Activated T-helper 2 cell treated with anti-CD3 and anti-CD28 coated beads, Interferon-gamma antibody, Interleukin-2, Interleukin-4, amounts not matched to agents 10 μg/mL and 5 μg/mL and 100 μg/mL, durations not matched to agents 14 hours and 24 hours and 36 hours (primary cell): ENCODE results near the gene CAMK1D. TPM values are rescaled to one million over a fixed set of nuclear protein-coding genes. Genes with fewer than 3 reads are reported as not detected.

Experiments
- DNase-seq: peaks from one replicate; pipeline ENCODE4 v3.0.0; 2021; ENCODE audit warnings: low spot score
- H3K27ac Mint-ChIP-seq: one replicate; pipeline ENCODE4 v1.8.0; 2021; ENCODE audit warnings: mixed read lengths
- H3K27me3 Mint-ChIP-seq: one replicate; pipeline ENCODE4 v1.8.0; 2021; ENCODE audit warnings: low read depth, mixed read lengths
- H3K36me3 Mint-ChIP-seq: one replicate; pipeline ENCODE4 v1.8.0; 2021; ENCODE audit warnings: low read depth, mixed read lengths
- H3K4me1 Mint-ChIP-seq: one replicate; pipeline ENCODE4 v1.8.0; 2021; ENCODE audit warnings: low read depth, mixed read lengths
- H3K4me3 Mint-ChIP-seq: one replicate; pipeline ENCODE4 v1.8.0; 2021; ENCODE audit warnings: low read depth, mild to moderate bottlenecking, moderate library complexity, mixed read lengths
- H3K9me3 Mint-ChIP-seq: one replicate; pipeline ENCODE4 v1.8.0; 2021; ENCODE audit warnings: mixed read lengths
- intact Hi-C: fragments of 100-400 bp; cut with micrococcal nuclease; formaldehyde crosslinking; loops from one replicate; pipeline ENCODE4 v1.15.1; 2023
- total RNA-seq: library from RNA; stranded (reverse); gene quantifications from 2 replicates; pipeline ENCODE4 v1.2.3, GENCODE V29; 2022

Gene CAMK1D
- total RNA-seq, 1 donor from 2014 or later, result 5.7 TPM

- Mint-ChIP-seq H3K27me3 (no peaks in the 10 kb centered on the region), H3K4me3 (no peak overlapping the region), H3K4me1 (peaks cover 71% of the 10 kb centered on the region), H3K27ac (peak overlapping the region; percentile 50), H3K9me3 (peaks cover 7% of the 10 kb centered on the region), H3K36me3 (peaks cover 12% of the 10 kb centered on the region)
- DNase-seq, result no peak
- intact Hi-C loops, result loop anchor here (5.0 kb wide), 1 partner anchor 46 kb away; no protein-coding TSS in a partner anchor
These were observed 241.6 kb downstream of the CAMK1D start for GRCh38 chr10:12590675-12591659.

DNA sequence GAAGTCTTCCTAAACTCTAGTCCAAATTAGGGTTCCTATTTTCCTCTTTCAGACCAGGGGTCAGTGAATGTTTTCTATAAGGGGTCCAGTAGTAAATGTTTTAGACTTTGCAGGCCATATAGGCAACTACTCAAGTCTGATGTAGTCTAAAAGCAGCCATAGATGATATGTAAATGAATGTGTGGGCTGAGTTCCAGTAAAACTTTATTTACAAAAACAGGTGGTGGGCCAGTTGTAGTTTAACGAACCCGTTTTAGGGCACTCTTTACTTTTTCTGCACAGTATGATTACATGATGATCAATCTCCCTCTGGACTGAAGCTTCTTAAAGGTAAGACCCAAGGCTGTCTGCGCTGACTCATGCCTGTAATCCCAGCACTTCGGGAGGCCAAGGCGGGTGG lies 243.6 kb downstream of the CAMK1D start:
- Mint-ChIP-seq H3K27me3 (no peaks in the 10 kb centered on the region), H3K4me3 (no peak overlapping the region)

DNA sequence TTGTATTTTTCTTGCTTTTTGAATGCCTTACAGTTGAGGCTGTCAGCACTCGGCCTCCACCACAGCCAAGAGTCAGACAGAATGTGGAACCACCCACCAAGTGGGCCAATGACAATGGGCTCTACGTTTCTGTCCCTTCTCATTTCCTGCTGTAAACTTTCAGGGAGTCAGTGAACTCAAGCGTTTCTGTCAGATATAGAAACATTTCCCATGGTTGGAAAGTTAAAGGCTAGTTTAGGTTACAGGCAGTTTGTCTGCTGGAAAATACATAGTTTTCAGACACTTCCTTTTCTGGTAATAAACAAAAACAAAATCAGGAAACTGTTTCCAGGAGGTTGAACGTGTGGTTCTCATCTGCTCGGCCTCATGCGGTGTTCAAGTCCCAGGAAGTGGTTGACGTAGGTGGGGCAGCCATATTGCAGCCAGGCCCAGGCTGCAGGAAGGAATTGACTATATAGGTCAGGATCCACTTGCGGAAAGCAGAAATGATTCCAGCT lies 245.1 kb downstream of the CAMK1D start:
- H3K4me1 Mint-ChIP-seq, result peaks cover 56% of the 10 kb centered on the region
- no peaks in the 10 kb centered on the region for H3K27me3 Mint-ChIP-seq
- peak; percentile 20 for DNase-seq
- peak overlapping the region; percentile 81 for H3K27ac Mint-ChIP-seq
- no peak overlapping the region for H3K4me3 Mint-ChIP-seq
- intact Hi-C loops, result loop anchor here (5.0 kb wide), 1 partner anchor 43 kb away; no protein-coding TSS in a partner anchor
- peaks cover 14% of the 10 kb centered on the region for H3K36me3 Mint-ChIP-seq
- H3K9me3 Mint-ChIP-seq, result peaks cover 19% of the 10 kb centered on the region

More for the DNA sequence above, 243.6 kb downstream of the CAMK1D start:
- H3K9me3 Mint-ChIP-seq, result peaks cover 19% of the 10 kb centered on the region
- intact Hi-C loops, result loop anchor here (5.0 kb wide), 1 partner anchor 44 kb away; no protein-coding TSS in a partner anchor
- no peak for DNase-seq
- H3K4me1 Mint-ChIP-seq, result peaks cover 61% of the 10 kb centered on the region
- H3K36me3 Mint-ChIP-seq, result peaks cover 12% of the 10 kb centered on the region
- H3K27ac Mint-ChIP-seq, result peak overlapping the region; percentile 13

- Mint-ChIP-seq H3K4me3 (no peak overlapping the region), H3K27ac (no peak overlapping the region), H3K9me3 (peaks cover 19% of the 10 kb centered on the region), H3K27me3 (no peaks in the 10 kb centered on the region), H3K4me1 (peaks cover 42% of the 10 kb centered on the region), H3K36me3 (peaks cover 14% of the 10 kb centered on the region)
- no peak for DNase-seq
- intact Hi-C loops, result no loop called here
These were observed 246.7 kb downstream of the CAMK1D start for GRCh38 chr10:12595936-12596576.

DNA sequence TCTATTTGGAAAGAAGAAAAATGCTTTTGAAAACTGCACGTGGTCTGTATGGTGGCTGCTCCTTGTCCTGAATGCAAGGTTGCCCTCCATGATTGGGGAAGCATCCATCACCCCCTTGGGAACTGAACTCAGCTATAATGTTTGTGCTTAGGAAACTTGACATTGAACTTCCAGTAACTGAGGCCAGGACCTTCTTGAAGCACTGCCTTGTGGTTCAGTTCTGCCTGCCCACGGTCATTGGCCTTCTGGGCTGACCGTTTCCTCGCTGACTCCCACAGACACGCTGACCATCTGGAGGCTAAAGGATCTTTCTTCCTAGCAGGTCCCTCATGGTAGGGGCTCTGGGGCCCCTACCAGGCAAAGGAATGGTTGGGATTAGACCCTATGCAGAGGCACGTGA lies 247.8 kb downstream of the CAMK1D start:
- Mint-ChIP-seq H3K36me3 (peaks cover 14% of the 10 kb centered on the region), H3K27me3 (no peaks in the 10 kb centered on the region), H3K27ac (no peak overlapping the region), H3K9me3 (peaks cover 19% of the 10 kb centered on the region), H3K4me3 (no peak overlapping the region), H3K4me1 (peaks cover 34% of the 10 kb centered on the region)
- DNase-seq, result no peak
- intact Hi-C loops, result no loop called here

DNA sequence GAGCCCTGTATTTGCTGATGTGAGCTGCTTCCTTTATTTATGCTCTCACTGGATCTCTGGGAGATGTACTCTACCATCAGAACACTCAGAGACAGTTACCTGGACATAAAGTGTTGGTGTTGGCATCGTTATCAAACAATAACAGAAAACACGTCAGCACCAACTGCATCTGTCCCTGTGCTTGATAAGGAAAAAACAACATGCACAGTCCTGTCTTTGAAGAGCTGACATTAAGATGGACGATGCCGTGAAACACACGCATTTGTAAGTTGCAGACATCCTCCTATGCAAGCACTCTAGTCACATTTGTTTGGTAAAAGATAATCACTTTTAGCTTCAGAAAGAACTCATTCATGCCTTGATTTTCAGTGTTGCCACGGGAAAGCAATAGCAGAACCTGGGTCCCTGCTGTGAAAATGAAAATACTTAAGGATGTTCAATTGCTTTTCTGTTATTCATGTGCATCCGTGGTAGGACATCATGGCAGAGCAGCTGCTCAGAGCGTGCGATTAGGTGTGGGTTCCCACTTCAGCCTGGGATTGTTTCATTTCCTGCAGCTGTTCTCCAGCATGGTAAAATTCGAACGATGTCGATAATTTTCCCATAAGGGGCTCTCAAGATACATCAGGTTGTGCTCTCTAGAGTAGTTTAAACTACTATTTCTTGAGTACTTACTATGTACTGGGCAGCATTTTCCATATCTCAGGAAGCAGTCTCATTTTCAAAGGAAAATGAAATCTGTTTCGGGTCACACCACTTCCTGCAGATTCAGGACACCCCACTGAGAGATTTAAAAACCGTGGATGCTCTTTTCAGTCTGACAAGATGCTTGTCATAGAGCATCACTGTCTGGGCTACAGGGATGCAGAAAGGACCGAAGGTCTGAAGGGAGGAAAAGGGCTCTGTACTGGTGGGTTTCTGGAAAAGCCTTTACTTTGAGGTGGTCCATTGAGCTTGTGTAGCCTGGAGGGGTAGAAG lies 248.7 kb downstream of the CAMK1D start:
- peaks cover 30% of the 10 kb centered on the region for H3K4me1 Mint-ChIP-seq
- intact Hi-C loops, result no loop called here
- H3K9me3 Mint-ChIP-seq, result peaks cover 19% of the 10 kb centered on the region
- DNase-seq, result no peak
- H3K27ac Mint-ChIP-seq, result no peak overlapping the region
- H3K36me3 Mint-ChIP-seq, result peaks cover 14% of the 10 kb centered on the region
- no peak overlapping the region for H3K4me3 Mint-ChIP-seq
- no peaks in the 10 kb centered on the region for H3K27me3 Mint-ChIP-seq

GRCh38 chr10:12600652-12601051 lies 251.3 kb downstream of the CAMK1D start:
- Mint-ChIP-seq H3K27ac (no peak overlapping the region), H3K27me3 (no peaks in the 10 kb centered on the region), H3K36me3 (peaks cover 6% of the 10 kb centered on the region), H3K9me3 (peaks cover 15% of the 10 kb centered on the region), H3K4me1 (peaks cover 24% of the 10 kb centered on the region), H3K4me3 (no peak overlapping the region)
- DNase-seq, result no peak
- intact Hi-C loops, result no loop called here

- intact Hi-C loops, result no loop called here
- peaks cover 29% of the 10 kb centered on the region for H3K4me1 Mint-ChIP-seq
- H3K9me3 Mint-ChIP-seq, result peaks cover 3% of the 10 kb centered on the region
- no peak overlapping the region for H3K4me3 Mint-ChIP-seq
- DNase-seq, result no peak
- H3K27ac Mint-ChIP-seq, result no peak overlapping the region
- peaks cover 3% of the 10 kb centered on the region for H3K36me3 Mint-ChIP-seq
- no peaks in the 10 kb centered on the region for H3K27me3 Mint-ChIP-seq
These were observed 253.2 kb downstream of the CAMK1D start for GRCh38 chr10:12602521-12602920.

GRCh38 chr10:12603766-12604470 lies 254.6 kb downstream of the CAMK1D start:
- intact Hi-C loops, result no loop called here
- Mint-ChIP-seq H3K27me3 (no peaks in the 10 kb centered on the region), H3K4me1 (peaks cover 20% of the 10 kb centered on the region), H3K4me3 (no peak overlapping the region), H3K9me3 (no peaks in the 10 kb centered on the region), H3K36me3 (peaks cover under 1% of the 10 kb centered on the region), H3K27ac (no peak overlapping the region)
- DNase-seq, result no peak

DNA sequence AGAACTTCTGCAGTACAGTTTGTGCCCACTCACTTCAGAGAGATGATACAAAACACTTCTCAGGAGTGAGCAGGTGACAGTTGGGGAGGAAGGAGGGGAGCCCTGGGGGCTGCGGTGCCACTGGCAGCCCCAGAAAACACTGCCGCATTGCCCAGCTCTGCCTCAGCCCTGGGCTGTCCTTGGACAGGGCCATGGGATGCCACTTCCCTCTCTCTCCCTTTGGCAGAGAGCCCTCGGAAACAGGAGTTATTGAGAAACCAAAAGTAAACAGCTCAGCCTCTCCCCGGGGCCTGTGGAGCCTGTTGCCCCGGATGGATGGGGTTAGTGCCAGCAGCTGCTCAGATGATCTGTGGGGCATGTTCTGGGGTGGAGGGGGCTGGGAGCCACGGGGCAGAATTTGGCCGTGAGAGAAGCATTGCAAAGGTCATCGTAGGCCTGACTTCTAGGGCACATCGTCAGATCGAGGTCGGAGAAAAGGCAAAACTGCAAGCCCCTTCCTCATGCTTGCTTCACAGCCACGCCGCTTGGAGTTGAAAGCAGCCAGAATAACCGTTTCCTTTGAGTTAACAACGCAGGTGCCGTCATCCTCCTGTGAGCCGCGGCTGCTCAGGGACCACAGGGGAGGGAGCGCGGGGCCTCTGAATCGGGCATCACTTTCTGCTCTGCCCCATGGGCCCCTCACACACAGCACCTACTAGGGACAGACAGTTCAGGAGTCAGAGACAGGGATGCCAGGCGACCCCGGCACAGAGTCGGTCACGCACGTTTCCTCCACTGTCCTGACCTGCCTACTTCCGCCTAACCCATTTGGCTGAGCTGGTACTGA lies 256.4 kb downstream of the CAMK1D start:
- Mint-ChIP-seq H3K27ac (peak overlapping the region; percentile 97), H3K9me3 (no peaks in the 10 kb centered on the region), H3K4me1 (peaks cover 19% of the 10 kb centered on the region), H3K27me3 (no peaks in the 10 kb centered on the region), H3K36me3 (no peaks in the 10 kb centered on the region), H3K4me3 (peak overlapping the region; percentile 72)
- intact Hi-C loops, result no loop called here
- DNase-seq, result peak; percentile 56

DNA sequence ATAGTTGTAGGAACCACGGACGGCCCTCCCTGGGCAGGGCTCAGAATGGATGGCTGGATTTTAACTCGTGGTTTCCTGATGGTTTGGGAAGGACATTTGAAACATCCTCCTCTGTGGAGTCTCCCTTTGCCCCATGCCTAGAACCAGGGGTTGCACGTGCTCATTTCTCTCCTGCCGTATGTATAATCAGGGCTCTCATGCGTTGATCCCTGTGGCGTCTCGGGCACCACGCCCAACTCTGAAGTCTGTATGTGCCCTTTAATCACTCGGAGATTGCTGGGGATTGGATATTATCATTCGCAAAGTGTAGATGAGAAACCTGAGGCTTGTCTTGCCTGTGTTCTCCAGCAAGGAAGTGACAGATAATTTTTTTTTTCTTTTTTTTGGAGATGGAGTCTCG lies 257.1 kb downstream of the CAMK1D start:
- Mint-ChIP-seq H3K4me3 (peak overlapping the region; percentile 72), H3K36me3 (no peaks in the 10 kb centered on the region), H3K27ac (peak overlapping the region; percentile 97), H3K27me3 (no peaks in the 10 kb centered on the region), H3K4me1 (peaks cover 19% of the 10 kb centered on the region), H3K9me3 (no peaks in the 10 kb centered on the region)
- intact Hi-C loops, result no loop called here
- no peak for DNase-seq
